ENCODE measurements around the gene TFG.

GRCh38 chr3:100740207-100740606, 30.9 kb downstream of the TFG start:
- TF ChIP-seq CTCF (IDR thresholded peaks at IDR 0.05) (no peak), POLR2A (IDR thresholded peaks at IDR 0.05) (no peak)

All from body of pancreas (tissue), 4 donors.